RWPE2 (cell line): Measurements from ENCODE around the gene RFX2.

Source experiments
- ATAC-seq: fragments of 200-7000 bp; cut with Tn5 transposase; 3 replicates; pipeline ENCODE4 v1.9.1; 2021; ENCODE audit warnings: low read depth
- DNase-seq: peaks from one replicate; pipeline ENCODE4 v3.0.0-alpha.2; 2020; ENCODE audit warnings: low spot score
- H3K27ac ChIP-seq: fragments of 450-650 bp; 2 replicates; pipeline ENCODE4 v1.5.1; 2017; ENCODE audit warnings: mild to moderate bottlenecking; ENCODE audit not compliant: poor library complexity, severe bottlenecking
- H3K27me3 ChIP-seq: fragments of 250-450 bp; sonication (Bioruptor Pico); 2 replicates; pipeline ENCODE4 v1.5.1; 2021; ENCODE audit warnings: mild to moderate bottlenecking, moderate library complexity; ENCODE audit not compliant: insufficient read depth, poor library complexity, severe bottlenecking
- H3K36me3 ChIP-seq: fragments of 250-450 bp; sonication (Bioruptor Pico); 2 replicates; pipeline ENCODE4 v1.5.1; 2020; ENCODE audit warnings: low read depth, mild to moderate bottlenecking, moderate library complexity
- H3K4me1 ChIP-seq: fragments of 250-450 bp; sonication (Bioruptor Pico); 2 replicates; pipeline ENCODE4 v1.5.1; 2021; ENCODE audit warnings: mild to moderate bottlenecking, moderate library complexity; ENCODE audit not compliant: insufficient read depth, poor library complexity, severe bottlenecking
- H3K4me3 ChIP-seq: fragments of 250-450 bp; sonication (Bioruptor Pico); 2 replicates; pipeline ENCODE4 v1.5.1; 2021; ENCODE audit warnings: mild to moderate bottlenecking, moderate library complexity; ENCODE audit not compliant: severe bottlenecking
- H3K9me3 ChIP-seq: fragments of 250-450 bp; sonication (Bioruptor Pico); 2 replicates; pipeline ENCODE4 v1.5.1; 2021; ENCODE audit warnings: mild to moderate bottlenecking, moderate library complexity; ENCODE audit not compliant: severe bottlenecking
- TF ChIP-seq, protein P1 (sequence below): fragments of 450-650 bp; IDR thresholded peaks from one replicate; pipeline ENCODE4 v1.5.1; 2017; ENCODE audit warnings: mild to moderate bottlenecking, moderate library complexity; ENCODE audit not compliant: poor library complexity, severe bottlenecking

RFX2 gene

DNA sequence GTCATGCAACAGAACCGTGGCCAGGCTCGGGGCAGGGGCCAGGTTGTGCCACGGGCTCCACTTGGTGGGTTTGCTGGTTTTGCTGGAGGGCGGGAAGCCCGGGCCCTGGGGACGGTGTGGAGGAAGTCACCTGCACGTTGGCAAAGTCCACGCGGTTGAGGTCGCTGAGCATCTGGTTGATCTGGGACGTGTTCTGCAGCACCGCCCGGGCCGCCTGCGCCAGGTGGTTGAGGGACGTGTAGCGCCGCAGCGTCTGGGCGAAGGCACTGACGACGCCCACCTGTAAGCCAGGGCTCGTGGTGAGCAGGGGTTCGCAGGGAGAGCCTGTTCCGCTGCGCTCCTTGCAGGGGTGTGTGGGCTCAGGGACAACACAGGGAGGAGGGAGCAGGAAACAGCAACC, 107.7 kb downstream of the RFX2 start:
- H3K9me3 ChIP-seq, result no peaks in the 10 kb centered on the region
- ATAC-seq, result no peak
- H3K27me3 ChIP-seq, result no peaks in the 10 kb centered on the region
- no peaks in the 10 kb centered on the region for H3K4me1 ChIP-seq
- no peak for DNase-seq
- TF ChIP-seq, protein P1, sequence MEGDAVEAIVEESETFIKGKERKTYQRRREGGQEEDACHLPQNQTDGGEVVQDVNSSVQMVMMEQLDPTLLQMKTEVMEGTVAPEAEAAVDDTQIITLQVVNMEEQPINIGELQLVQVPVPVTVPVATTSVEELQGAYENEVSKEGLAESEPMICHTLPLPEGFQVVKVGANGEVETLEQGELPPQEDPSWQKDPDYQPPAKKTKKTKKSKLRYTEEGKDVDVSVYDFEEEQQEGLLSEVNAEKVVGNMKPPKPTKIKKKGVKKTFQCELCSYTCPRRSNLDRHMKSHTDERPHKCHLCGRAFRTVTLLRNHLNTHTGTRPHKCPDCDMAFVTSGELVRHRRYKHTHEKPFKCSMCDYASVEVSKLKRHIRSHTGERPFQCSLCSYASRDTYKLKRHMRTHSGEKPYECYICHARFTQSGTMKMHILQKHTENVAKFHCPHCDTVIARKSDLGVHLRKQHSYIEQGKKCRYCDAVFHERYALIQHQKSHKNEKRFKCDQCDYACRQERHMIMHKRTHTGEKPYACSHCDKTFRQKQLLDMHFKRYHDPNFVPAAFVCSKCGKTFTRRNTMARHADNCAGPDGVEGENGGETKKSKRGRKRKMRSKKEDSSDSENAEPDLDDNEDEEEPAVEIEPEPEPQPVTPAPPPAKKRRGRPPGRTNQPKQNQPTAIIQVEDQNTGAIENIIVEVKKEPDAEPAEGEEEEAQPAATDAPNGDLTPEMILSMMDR, result no peak
- peaks cover 31% of the 10 kb centered on the region for H3K36me3 ChIP-seq
- no peak overlapping the region for H3K4me3 ChIP-seq
- H3K27ac ChIP-seq, result no peak overlapping the region

DNA sequence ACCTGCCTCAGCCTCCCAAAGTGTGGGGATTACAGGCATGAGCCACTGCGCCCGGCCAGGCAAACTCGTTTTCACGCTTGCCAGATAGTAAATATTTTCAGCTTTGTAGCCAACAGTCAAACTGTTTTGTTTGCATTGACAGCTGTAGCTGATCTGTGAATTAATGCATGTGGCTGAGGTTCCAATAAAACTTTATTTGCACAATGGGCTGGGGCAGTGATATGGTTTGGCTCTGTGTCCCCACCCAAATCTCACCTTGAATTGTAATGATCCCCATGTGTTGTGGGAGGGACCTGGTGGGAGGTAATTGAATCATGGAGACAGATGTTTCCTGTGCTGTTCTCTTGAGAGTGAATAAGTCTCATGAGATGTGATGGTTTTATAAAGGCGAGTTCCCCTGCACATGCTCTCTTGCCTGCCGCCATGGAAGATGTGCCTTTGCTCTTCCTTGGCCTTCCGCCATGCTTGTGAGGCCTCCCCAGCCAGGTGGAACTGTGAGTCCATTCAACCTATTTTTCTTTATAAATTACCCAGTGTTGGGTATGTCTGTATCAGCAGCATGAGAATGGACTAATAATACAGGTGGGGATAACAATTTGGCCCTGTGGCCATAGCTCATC, 110.0 kb downstream of the RFX2 start:
- Histone ChIP-seq H3K4me3 (no peak overlapping the region), H3K36me3 (peaks cover 34% of the 10 kb centered on the region), H3K9me3 (no peaks in the 10 kb centered on the region), H3K27me3 (no peaks in the 10 kb centered on the region), H3K27ac (no peak overlapping the region), H3K4me1 (no peaks in the 10 kb centered on the region)
- DNase-seq (no peak), ATAC-seq (no peak)
- TF ChIP-seq, protein P1, result no peak

DNA sequence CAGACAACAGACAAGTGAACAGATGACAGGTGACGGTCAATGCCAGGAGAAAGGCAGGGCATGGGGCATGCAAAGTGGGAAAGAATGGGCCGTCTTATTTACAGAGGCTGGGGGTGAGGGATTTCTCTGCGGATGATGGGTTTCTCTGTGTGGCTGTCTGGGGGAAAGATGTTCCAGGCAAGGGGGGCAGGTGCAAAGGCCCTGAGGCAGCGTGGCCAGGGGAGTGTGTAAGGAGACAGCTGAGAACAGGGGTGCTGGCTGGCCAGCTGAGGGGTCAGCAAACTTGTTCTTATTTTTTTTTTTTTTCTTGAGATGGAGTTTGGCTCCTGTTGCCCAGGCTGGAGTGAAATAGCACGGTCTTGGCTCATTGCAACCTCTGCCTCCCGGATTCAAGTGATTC, 110.6 kb downstream of the RFX2 start:
- no peaks in the 10 kb centered on the region for H3K27me3 ChIP-seq
- DNase-seq (no peak), ATAC-seq (no peak)
- H3K27ac ChIP-seq, result no peak overlapping the region
- TF ChIP-seq, protein P1, result no peak
- H3K36me3 ChIP-seq, result peaks cover 34% of the 10 kb centered on the region
- no peak overlapping the region for H3K4me3 ChIP-seq
- H3K4me1 ChIP-seq, result no peaks in the 10 kb centered on the region
- no peaks in the 10 kb centered on the region for H3K9me3 ChIP-seq

GRCh38 chr19:5997371-5997770, 112.9 kb downstream of the RFX2 start:
- peaks cover 27% of the 10 kb centered on the region for H3K36me3 ChIP-seq
- no peaks in the 10 kb centered on the region for H3K4me1 ChIP-seq
- H3K27ac ChIP-seq, result no peak overlapping the region
- no peaks in the 10 kb centered on the region for H3K27me3 ChIP-seq
- DNase-seq (no peak), ATAC-seq (no peak)
- no peaks in the 10 kb centered on the region for H3K9me3 ChIP-seq
- no peak overlapping the region for H3K4me3 ChIP-seq
- TF ChIP-seq, protein P1, result no peak

GRCh38 chr19:5996623-5997320, 113.5 kb downstream of the RFX2 start:
- ATAC-seq, result no peak
- Histone ChIP-seq H3K27me3 (no peaks in the 10 kb centered on the region), H3K4me3 (no peak overlapping the region), H3K9me3 (no peaks in the 10 kb centered on the region), H3K27ac (no peak overlapping the region), H3K36me3 (peaks cover 22% of the 10 kb centered on the region), H3K4me1 (no peaks in the 10 kb centered on the region)
- DNase-seq, result no peak
- TF ChIP-seq, protein P1, result no peak
